Liver (tissue), 9 donors: Measurements from ENCODE around the gene EVPL. TPM values are rescaled to one million over a fixed set of nuclear protein-coding genes. Genes with fewer than 3 reads are reported as not detected.

Experiments used
- DNase-seq: peaks from one replicate; pipeline ENCODE4 v3.0.0-alpha.2; 2017; ENCODE audit warnings: low spot score
- H3K27ac ChIP-seq, 2 donors: one replicate each; pipeline ENCODE4 v1.7.0; 2013; ENCODE audit warnings: inconsistent platforms in 2 of 2, low read length in 2 of 2, control low read depth in 1 of 2, low read depth in 1 of 2, mild to moderate bottlenecking in 1 of 2
- H3K27me3 ChIP-seq, 4 donors: one replicate each; pipeline versions ENCODE4 v1.6.1 to v1.7.0; 2013; ENCODE audit warnings: low read length in 3 of 4, inconsistent platforms in 1 of 4, mild to moderate bottlenecking in 1 of 4, moderate library complexity in 1 of 4; ENCODE audit not compliant: control insufficient read depth in 4 of 4, insufficient read depth in 4 of 4
- H3K36me3 ChIP-seq, 4 donors: one replicate each; pipeline versions ENCODE4 v1.6.1 to v1.7.0; 2013; ENCODE audit warnings: low read length in 3 of 4, mild to moderate bottlenecking in 3 of 4, low read depth in 1 of 4, moderate library complexity in 1 of 4; ENCODE audit not compliant: control insufficient read depth in 4 of 4, insufficient read depth in 3 of 4
- H3K4me1 ChIP-seq, 4 donors: one replicate each; pipeline versions ENCODE4 v1.6.1 to v1.7.0; 2013; ENCODE audit warnings: low read length in 3 of 4, mild to moderate bottlenecking in 3 of 4, moderate library complexity in 1 of 4; ENCODE audit not compliant: control insufficient read depth in 4 of 4, insufficient read depth in 4 of 4
- H3K4me3 ChIP-seq, 3 donors: one replicate each; pipeline versions ENCODE4 v1.6.1 to v1.7.0; 2013; ENCODE audit warnings: low read length in 3 of 3, control low read depth in 1 of 3, low read depth in 1 of 3, mild to moderate bottlenecking in 1 of 3
- H3K9ac ChIP-seq, 2 donors: one replicate each; pipeline ENCODE4 v1.7.0; 2013; ENCODE audit warnings: low read length in 2 of 2, mild to moderate bottlenecking in 2 of 2, moderate library complexity in 2 of 2, control low read depth in 1 of 2, low read depth in 1 of 2
- H3K9me3 ChIP-seq, 4 donors: one replicate each; pipeline versions ENCODE4 v1.6.1 to v1.7.0; 2013; ENCODE audit warnings: low read length in 3 of 4; ENCODE audit not compliant: control insufficient read depth in 4 of 4
- ATF3 ChIP-seq: IDR thresholded peaks from 2 replicates; pipeline ENCODE4 v1.6.1; 2016; ENCODE audit warnings: antibody characterized with exemption
- CTCF ChIP-seq: fragments of 150-350 bp; IDR thresholded peaks from 2 replicates; pipeline ENCODE4 v1.5.1; 2017; ENCODE audit warnings: improper control_type of control experiment, low read depth, low read length; ENCODE audit not compliant: missing input control
- EGR1 ChIP-seq, 2 donors: IDR thresholded peaks; 2 replicates each; pipeline ENCODE4 v1.6.1; 2016 to 2018; ENCODE audit warnings: antibody characterized with exemption in 2 of 2, low read depth in 2 of 2
- FOXA1 ChIP-seq: IDR thresholded peaks from 2 replicates; pipeline ENCODE4 v1.6.1; 2016; ENCODE audit warnings: antibody characterized with exemption
- FOXA2 ChIP-seq: IDR thresholded peaks from 2 replicates; pipeline ENCODE4 v1.6.1; 2016; ENCODE audit warnings: antibody characterized with exemption
- GABPA ChIP-seq, 2 donors: IDR thresholded peaks in 1 of 2; conservative IDR thresholded peaks in 1 of 2; 2 replicates each; pipeline ENCODE4 v1.6.1; 2016; ENCODE audit warnings: antibody characterized with exemption in 2 of 2, mild to moderate bottlenecking in 1 of 2, moderate library complexity in 1 of 2
- HNF4A ChIP-seq, 2 donors: conservative IDR thresholded peaks; 2 replicates each; pipeline ENCODE4 v1.6.1; 2016; ENCODE audit warnings: antibody characterized with exemption in 2 of 2, mild to moderate bottlenecking in 2 of 2
- HNF4G ChIP-seq: IDR thresholded peaks from 2 replicates; pipeline ENCODE4 v1.6.1; 2016; ENCODE audit warnings: antibody characterized with exemption
- JUND ChIP-seq, 2 donors: IDR thresholded peaks; 2 replicates each; pipeline ENCODE4 v1.6.1; 2016; ENCODE audit warnings: antibody characterized with exemption in 2 of 2
- NR2F2 ChIP-seq: IDR thresholded peaks from 2 replicates; pipeline ENCODE4 v1.6.1; 2016; ENCODE audit warnings: antibody characterized with exemption
- RAD21 ChIP-seq, 2 donors: IDR thresholded peaks; 2 replicates each; pipeline ENCODE4 v1.6.1; 2016; ENCODE audit warnings: antibody characterized with exemption in 2 of 2, mild to moderate bottlenecking in 2 of 2
- REST ChIP-seq: IDR thresholded peaks from 2 replicates; pipeline ENCODE4 v1.6.1; 2016; ENCODE audit warnings: antibody characterized with exemption, mild to moderate bottlenecking
- RXRA ChIP-seq, 2 donors: IDR thresholded peaks; 2 replicates each; pipeline ENCODE4 v1.6.1; 2017 to 2018; ENCODE audit warnings: antibody characterized with exemption in 2 of 2, mild to moderate bottlenecking in 1 of 2
- SP1 ChIP-seq: IDR thresholded peaks from 2 replicates; pipeline ENCODE4 v1.6.1; 2018; ENCODE audit warnings: antibody characterized with exemption, mild to moderate bottlenecking
- TAF1 ChIP-seq: conservative IDR thresholded peaks from 2 replicates; pipeline ENCODE4 v1.6.1; 2016; ENCODE audit warnings: antibody characterized with exemption, mild to moderate bottlenecking
- YY1 ChIP-seq: IDR thresholded peaks from 2 replicates; pipeline ENCODE4 v1.6.1; 2016; ENCODE audit warnings: antibody characterized with exemption, mild to moderate bottlenecking
- WGBS: extraction: QIAGEN DNeasy Blood & Tissue Kit; methylation state at CpG from one replicate; pipeline ENCODE4 v1.1.7; 2013; 5-methylcytosine and 5-hydroxymethylcytosine counted together
- polyA plus RNA-seq, 2 donors: library from polyadenylated mRNA; stranded (reverse) in 1 of 2; unstranded in 1 of 2; fragments of 200-250 nt in 1 of 2; fragments of >200 nt in 1 of 2; fragmentation: Nextera tagmentation in 1 of 2; extraction: Ambion mirVana in 1 of 2; gene quantifications; one replicate each; pipeline versions ENCODE4 v1.2.1 to v1.2.3, GENCODE V29; 2013 to 2015
- total RNA-seq, 2 donors: library from RNA; depleted of rRNA; stranded (reverse); fragments of >200 nt; gene quantifications; one replicate each; pipeline ENCODE4 v1.2.3, GENCODE V29; 2014
- TF ChIP-seq, protein P1 (sequence below): IDR thresholded peaks from 2 replicates; pipeline ENCODE4 v1.6.1; 2016; ENCODE audit warnings: antibody characterized with exemption
- TF ChIP-seq, protein P2 (sequence below): IDR thresholded peaks from 2 replicates; pipeline ENCODE4 v1.6.1; 2016; ENCODE audit warnings: antibody characterized with exemption
- donor health status: healthy.
- donor health status: healthy.
- donor health status: healthy.
- donor health status: healthy.
- donor health status: healthy.

EVPL gene
- total and polyA plus RNA-seq, 4 donors = 0.03 to 0.33 (median 0.21) TPM; not detected in 1

- Histone ChIP-seq H3K9me3 (no peaks in the 10 kb centered on the region), H3K4me1 (peaks cover 3 to 61% (median 34%) of the 10 kb centered on the region in 4 donors), H3K4me3 (peak overlapping the region; percentile 61 to 93 (median 87)), H3K27ac (peak overlapping the region; percentile 97 to 98), H3K9ac (peak overlapping the region; percentile 30 to 97), H3K27me3 (no peaks in the 10 kb centered on the region), H3K36me3 (peaks cover 4 to 8% (median 5%) of the 10 kb centered on the region in 4 donors)
- WGBS = 25% methylated on average over 9 of the region's 9 CpGs
- DNase-seq = no peak
- TF ChIP-seq JUND (IDR thresholded peaks at IDR 0.05) (peak; percentile 57 to 70), YY1 (peak; percentile 55), HNF4A (conservative IDR thresholded peaks at IDR 0.05) (peak; percentile 80 to 87), CTCF (no peak), ATF3 (peak; percentile 40), EGR1 (IDR thresholded peaks at IDR 0.05; ENCODE audit: low read depth in 2 of 2) (peak in 1 of 2 donors; percentile 20), HNF4G (peak; percentile 45), GABPA (IDR thresholded peaks at IDR 0.05 in 1 of 2, conservative IDR thresholded peaks at IDR 0.05 in 1 of 2) (peak in 1 of 2 donors; percentile 19), RAD21 (IDR thresholded peaks at IDR 0.05) (no peak), SP1 (peak; percentile 73), REST (peak; percentile 46), RXRA (IDR thresholded peaks at IDR 0.05) (peak; percentile 82 to 88), FOXA1 (peak; percentile 33), NR2F2 (peak; percentile 41), FOXA2 (no peak), TAF1 (no peak)
- TF ChIP-seq, protein P1, sequence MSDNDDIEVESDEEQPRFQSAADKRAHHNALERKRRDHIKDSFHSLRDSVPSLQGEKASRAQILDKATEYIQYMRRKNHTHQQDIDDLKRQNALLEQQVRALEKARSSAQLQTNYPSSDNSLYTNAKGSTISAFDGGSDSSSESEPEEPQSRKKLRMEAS = peak; percentile 75
- TF ChIP-seq, protein P2, sequence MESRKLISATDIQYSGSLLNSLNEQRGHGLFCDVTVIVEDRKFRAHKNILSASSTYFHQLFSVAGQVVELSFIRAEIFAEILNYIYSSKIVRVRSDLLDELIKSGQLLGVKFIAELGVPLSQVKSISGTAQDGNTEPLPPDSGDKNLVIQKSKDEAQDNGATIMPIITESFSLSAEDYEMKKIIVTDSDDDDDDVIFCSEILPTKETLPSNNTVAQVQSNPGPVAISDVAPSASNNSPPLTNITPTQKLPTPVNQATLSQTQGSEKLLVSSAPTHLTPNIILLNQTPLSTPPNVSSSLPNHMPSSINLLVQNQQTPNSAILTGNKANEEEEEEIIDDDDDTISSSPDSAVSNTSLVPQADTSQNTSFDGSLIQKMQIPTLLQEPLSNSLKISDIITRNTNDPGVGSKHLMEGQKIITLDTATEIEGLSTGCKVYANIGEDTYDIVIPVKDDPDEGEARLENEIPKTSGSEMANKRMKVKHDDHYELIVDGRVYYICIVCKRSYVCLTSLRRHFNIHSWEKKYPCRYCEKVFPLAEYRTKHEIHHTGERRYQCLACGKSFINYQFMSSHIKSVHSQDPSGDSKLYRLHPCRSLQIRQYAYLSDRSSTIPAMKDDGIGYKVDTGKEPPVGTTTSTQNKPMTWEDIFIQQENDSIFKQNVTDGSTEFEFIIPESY = peak; percentile 59
Observed at GRCh38 chr17:75976175-75976848, 50.8 kb downstream of the EVPL start.
